HUES6 (cell line): ENCODE measurements around the gene GALK1.
"Not testable (repeated sequence)": the region's sequence is repeated elsewhere in the genome, so short reads cannot be mapped to it uniquely, and the experiment has no call there.

Source experiments
- H3K27ac ChIP-seq: 2 replicates; pipeline ENCODE4 v1.7.0; 2013; ENCODE audit warnings: low read depth, mild to moderate bottlenecking, low read length, inconsistent platforms
- H3K27me3 ChIP-seq: 2 replicates; pipeline ENCODE4 v1.6.1; 2013; ENCODE audit warnings: low read length; ENCODE audit not compliant: control insufficient read depth, insufficient read depth
- H3K36me3 ChIP-seq: 2 replicates; pipeline ENCODE4 v1.6.1; 2013; ENCODE audit warnings: low read length; ENCODE audit not compliant: control insufficient read depth, insufficient read depth
- H3K4me1 ChIP-seq: 2 replicates; pipeline ENCODE4 v1.6.1; 2013; ENCODE audit warnings: low read length; ENCODE audit not compliant: control insufficient read depth, insufficient read depth
- H3K4me3 ChIP-seq: 2 replicates; pipeline ENCODE4 v1.5.1; 2013; ENCODE audit warnings: low read depth, low read length
- H3K9ac ChIP-seq: one replicate; pipeline ENCODE4 v1.6.1; 2013; ENCODE audit warnings: mild to moderate bottlenecking, low read length
- H3K9me3 ChIP-seq: 2 replicates; pipeline ENCODE4 v1.6.1; 2013; ENCODE audit warnings: low read depth, low read length; ENCODE audit not compliant: control insufficient read depth, insufficient read depth

GALK1 gene

DNA sequence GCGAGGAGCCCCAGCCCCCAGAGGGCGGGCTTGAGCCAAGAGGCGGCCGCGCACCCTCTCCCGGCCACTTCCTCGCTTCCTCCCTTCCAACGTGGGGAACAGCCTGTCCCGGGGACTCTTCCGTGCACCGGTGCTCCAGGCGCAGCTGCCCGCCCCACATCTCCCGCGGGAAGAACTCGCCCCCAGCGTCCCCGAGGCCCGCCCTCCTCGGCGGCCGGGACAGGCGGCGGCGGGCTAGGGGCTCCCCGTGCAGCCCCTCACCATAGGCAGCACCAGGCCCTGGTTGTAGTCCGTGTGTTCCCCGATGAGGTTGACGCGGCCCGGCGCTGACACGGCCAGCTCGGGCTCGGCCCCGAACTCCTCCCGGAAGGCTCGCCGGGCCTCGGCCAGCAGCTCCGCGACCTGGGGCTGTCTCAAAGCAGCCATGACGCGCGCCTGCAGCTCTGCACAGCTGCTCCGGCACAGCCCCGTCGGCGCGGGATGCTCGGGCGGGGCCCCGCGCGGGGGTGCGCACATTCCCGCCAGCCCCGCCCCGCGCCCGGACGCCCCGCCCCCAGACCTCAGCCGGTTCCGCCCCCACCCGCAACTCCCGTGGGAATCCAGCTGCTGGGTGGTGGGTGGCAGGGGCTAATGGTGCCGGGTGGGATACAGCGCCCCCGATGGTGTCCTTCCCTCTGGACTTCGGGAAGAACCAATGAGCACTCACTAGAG is at the start of gene GALK1:
Gene GALK1, minus strand, starts transcription at position 482 of the 711 bp plus-strand sequence. Its CDS starts 56 bp downstream, at position 426.
- Histone ChIP-seq H3K27me3 (no peaks in the 10 kb centered on the region), H3K27ac (0 out of 2 replicates have a peak within 1 kb of the TSS, but pooled peaks have one; percentile 34), H3K9me3 (no peaks in the 10 kb centered on the region), H3K9ac (peak within 1 kb of the TSS; percentile 50), H3K36me3 (no peaks in the 10 kb centered on the region), H3K4me3 (peak within 1 kb of the TSS; percentile 72), H3K4me1 (peaks cover 9% of the 10 kb centered on the region)

DNA sequence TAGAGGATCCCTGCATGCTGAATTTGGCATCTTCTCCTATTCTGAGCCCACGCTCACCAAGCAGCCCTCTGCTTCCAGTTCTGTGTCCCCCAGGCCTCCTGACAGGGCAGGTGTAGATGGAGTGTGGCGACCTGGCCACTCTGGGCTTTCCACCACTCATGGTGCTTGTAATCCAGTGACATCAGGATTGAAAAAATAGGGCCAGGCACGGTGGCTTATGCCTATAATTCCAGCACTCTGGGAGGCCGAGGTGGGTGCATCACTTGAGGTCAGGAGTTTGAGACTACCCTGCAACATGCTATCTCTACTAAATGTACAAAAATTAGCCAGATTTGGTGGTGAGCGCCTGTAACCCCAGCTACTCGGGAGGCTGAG is 49.0 kb upstream of the GALK1 start:
- peaks cover 94% of the 10 kb centered on the region for H3K36me3 ChIP-seq
- no peak overlapping the region for H3K4me3 ChIP-seq
- H3K9ac ChIP-seq, result no peak overlapping the region

DNA sequence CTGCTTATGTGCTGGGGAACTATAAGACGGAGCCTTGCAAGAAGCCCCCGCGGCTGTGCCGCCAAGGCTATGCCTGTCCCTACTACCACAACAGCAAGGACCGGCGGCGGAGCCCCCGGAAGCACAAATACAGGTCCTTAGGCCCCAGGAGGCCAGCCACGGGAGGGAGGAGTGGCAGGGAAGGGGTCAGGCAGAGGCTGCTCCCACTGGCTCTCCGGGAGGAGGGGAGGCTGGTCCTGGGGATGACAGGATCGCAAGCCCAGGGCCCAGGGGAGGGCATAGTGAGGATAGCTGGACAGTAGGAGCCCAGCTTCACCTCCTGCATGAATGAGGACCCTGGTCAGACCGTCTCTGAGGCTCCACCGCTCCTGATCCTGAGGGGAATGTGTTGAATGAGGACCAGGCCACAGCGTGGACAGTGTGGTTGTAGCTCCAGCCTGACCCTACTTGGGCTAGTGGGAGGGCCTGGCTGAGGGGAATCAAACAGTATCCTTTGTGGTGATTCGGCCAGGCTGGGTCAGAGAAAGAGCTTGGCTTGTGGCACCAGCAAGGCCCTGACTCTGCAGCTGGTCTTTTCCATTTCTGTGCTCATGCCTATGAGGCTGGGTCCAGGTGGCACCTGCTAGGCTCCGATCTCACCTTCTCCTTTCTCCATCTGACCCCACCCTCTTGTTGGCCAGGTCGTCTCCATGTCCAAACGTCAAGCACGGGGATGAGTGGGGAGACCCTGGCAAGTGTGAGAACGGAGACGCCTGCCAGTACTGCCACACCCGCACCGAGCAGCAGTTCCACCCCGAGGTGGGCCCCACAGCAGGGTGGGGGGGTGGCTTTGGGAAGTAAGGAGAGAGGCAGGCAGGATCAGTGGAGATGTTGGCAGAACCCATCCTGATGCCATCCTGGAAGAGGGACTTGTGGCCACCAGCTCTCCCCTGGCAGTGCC is 48.4 kb upstream of the GALK1 start:
- Histone ChIP-seq H3K27me3 (no peaks in the 10 kb centered on the region), H3K9me3 (no peaks in the 10 kb centered on the region), H3K36me3 (peaks cover 90% of the 10 kb centered on the region), H3K4me3 (no peak overlapping the region), H3K4me1 (peaks cover 4% of the 10 kb centered on the region; the same call in 1 of the 2 replicates), H3K27ac (no peak overlapping the region), H3K9ac (no peak overlapping the region)

More for the DNA sequence above, 49.0 kb upstream of the GALK1 start:
- Histone ChIP-seq H3K27ac (no peak overlapping the region), H3K27me3 (no peaks in the 10 kb centered on the region), H3K4me1 (no peaks in the 10 kb centered on the region), H3K9me3 (no peaks in the 10 kb centered on the region)

DNA sequence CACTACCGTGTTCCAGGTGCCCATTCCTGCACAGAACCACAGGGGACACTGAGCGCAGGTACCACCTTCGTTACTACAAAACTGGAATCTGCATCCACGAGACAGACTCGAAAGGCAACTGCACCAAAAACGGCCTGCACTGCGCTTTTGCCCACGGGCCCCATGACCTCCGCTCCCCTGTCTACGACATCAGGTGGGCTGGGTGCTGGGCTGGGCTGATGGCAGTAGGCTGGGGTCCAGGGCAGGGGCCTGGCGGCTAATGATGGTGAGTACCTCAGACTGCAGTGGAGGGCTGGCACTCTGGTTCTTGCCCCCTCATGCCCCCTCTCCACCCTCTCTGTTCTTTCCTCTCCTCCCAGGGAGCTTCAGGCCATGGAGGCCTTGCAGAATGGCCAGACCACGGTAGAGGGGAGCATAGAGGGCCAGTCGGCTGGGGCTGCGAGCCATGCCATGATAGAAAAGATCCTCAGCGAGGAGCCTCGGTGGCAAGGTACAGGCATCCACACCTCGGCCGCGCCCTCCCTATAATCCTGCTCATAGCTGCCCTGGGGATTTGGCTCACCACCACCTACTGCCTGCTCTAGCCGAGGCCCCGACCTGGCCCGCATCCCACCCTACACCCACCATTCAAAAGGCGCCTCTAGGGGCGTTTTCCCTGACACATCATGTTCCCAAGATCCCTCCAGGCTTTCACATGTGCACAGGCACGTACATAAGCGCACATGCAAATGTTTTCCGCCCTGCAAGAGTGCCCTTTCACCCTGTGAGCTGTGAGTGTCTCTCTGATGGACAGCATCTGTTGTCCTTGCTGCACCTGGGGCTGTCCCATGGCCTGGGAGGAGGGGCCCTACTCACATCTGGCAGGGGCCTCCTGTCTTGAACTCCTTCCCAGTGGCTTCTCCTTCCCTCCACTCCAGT is 47.4 kb upstream of the GALK1 start:
- H3K4me3 ChIP-seq, result no peak overlapping the region
- no peak overlapping the region for H3K27ac ChIP-seq
- no peaks in the 10 kb centered on the region for H3K27me3 ChIP-seq
- H3K9ac ChIP-seq, result no peak overlapping the region
- H3K4me1 ChIP-seq, result peaks cover 7% of the 10 kb centered on the region; the same call in 1 of the 2 replicates
- H3K36me3 ChIP-seq, result peaks cover 84% of the 10 kb centered on the region
- no peaks in the 10 kb centered on the region for H3K9me3 ChIP-seq

- H3K4me3 ChIP-seq, result no peak overlapping the region
Measured at GRCh38 chr17:75811174-75811573, 46.2 kb upstream of the GALK1 start.

GRCh38 chr17:75810756-75811155 is 45.8 kb upstream of the GALK1 start:
- not testable (repeated sequence) for H3K4me3 ChIP-seq, H3K27ac ChIP-seq, H3K27me3 ChIP-seq, H3K4me1 ChIP-seq, H3K9me3 ChIP-seq, H3K9ac ChIP-seq
- peaks cover 68% of the 10 kb centered on the region for H3K36me3 ChIP-seq

More at GRCh38 chr17:75811174-75811573, 46.2 kb upstream of the GALK1 start:
- Histone ChIP-seq H3K27me3 (no peaks in the 10 kb centered on the region), H3K4me1 (peaks cover 7% of the 10 kb centered on the region; the same call in 1 of the 2 replicates), H3K27ac (no peak overlapping the region), H3K9me3 (no peaks in the 10 kb centered on the region), H3K9ac (no peak overlapping the region), H3K36me3 (peaks cover 72% of the 10 kb centered on the region)

DNA sequence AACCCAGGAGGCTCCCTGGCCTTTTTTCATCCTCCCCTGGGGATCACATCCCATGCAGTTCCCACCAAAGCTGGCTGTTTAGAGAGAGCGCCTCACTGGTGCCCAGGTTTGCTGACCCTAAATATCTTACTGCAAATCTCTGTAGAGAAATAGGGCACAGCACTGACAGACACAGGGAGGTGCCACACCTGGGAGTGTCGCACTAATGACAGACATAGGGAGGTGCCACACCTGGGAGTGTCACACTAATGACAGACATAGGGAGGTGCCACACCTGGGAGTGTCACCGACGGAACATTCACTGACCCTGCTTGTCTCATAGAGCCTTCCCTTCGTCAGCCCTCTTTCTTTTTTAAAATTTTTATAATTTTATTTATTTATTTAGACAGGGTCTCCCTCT is 45.2 kb upstream of the GALK1 start:
- Histone ChIP-seq H3K4me1 (peaks cover 7% of the 10 kb centered on the region; the same call in 1 of the 2 replicates), H3K27ac (no peak overlapping the region), H3K36me3 (peaks cover 64% of the 10 kb centered on the region), H3K9me3 (no peaks in the 10 kb centered on the region), H3K9ac (no peak overlapping the region), H3K27me3 (no peaks in the 10 kb centered on the region), H3K4me3 (no peak overlapping the region)

- H3K4me1 ChIP-seq, result peaks cover 7% of the 10 kb centered on the region; the same call in 1 of the 2 replicates
- H3K9ac ChIP-seq, result no peak overlapping the region
- H3K4me3 ChIP-seq, result no peak overlapping the region
- H3K9me3 ChIP-seq, result no peaks in the 10 kb centered on the region
- no peaks in the 10 kb centered on the region for H3K27me3 ChIP-seq
- H3K36me3 ChIP-seq, result peaks cover 59% of the 10 kb centered on the region
- no peak overlapping the region for H3K27ac ChIP-seq
Measured at GRCh38 chr17:75809631-75810111, 44.7 kb upstream of the GALK1 start.

DNA sequence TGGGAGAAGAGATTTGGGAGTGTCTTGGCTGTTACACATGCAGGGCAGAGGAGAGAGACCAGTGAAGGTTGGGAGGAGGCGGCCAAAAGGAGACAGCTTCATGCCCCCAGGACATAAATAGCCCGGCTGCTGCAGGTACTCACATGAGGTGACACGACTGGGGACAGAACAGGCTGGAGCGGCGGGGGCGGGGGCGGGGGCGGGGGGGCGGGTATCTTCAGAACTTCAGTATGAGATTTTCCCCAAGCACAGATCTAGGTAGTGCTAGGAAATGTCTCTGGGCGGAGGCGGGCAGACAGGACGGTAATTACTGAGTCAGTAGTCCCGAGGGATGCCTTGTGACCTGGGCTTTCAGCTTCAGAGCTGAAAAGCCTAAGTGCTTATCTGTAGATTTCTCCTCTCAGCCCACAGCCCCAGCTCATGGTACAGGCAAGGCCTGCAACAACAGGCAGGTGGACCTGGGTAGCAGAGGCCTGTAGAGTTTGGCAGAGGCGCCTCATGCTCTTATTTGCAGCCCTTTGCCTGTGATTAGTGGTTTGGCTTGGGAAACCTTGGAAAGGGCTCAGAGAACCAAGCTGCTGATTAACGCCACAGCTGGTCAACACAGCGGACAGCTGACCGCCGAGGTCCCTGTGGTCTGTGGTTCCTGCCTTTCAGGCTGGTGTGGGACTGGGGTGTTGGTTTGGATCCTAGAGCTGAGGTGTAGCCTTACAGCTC is 44.1 kb upstream of the GALK1 start:
- H3K27me3 ChIP-seq, result no peaks in the 10 kb centered on the region
- no peak overlapping the region for H3K9ac ChIP-seq
- H3K36me3 ChIP-seq, result peaks cover 54% of the 10 kb centered on the region
- H3K9me3 ChIP-seq, result no peaks in the 10 kb centered on the region
- no peak overlapping the region for H3K4me3 ChIP-seq
- H3K4me1 ChIP-seq, result peaks cover 7% of the 10 kb centered on the region; the same call in 1 of the 2 replicates
- no peak overlapping the region for H3K27ac ChIP-seq

DNA sequence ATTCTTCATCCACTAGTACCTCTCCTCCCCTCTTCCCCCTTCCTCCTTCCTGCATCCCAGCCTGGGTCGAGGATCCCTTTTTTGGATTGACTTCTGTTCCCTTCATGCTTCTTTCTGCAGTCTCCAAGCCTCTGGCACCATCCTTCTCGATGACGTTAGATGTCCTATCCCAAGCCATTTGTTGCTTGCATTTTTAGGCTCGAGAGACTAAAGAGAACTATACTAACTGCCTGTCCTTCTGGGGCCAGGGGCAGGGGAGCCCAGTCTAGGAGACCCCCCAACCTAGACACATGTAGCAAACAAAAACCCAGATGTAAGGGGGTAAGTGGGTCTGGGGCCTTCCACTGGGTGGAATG is 43.5 kb upstream of the GALK1 start:
- no peaks in the 10 kb centered on the region for H3K9me3 ChIP-seq
- peaks cover 7% of the 10 kb centered on the region; the same call in 1 of the 2 replicates for H3K4me1 ChIP-seq
- H3K4me3 ChIP-seq, result no peak overlapping the region
- H3K27me3 ChIP-seq, result no peaks in the 10 kb centered on the region
- peaks cover 49% of the 10 kb centered on the region for H3K36me3 ChIP-seq
- H3K27ac ChIP-seq, result peak overlapping the region; percentile 41; the same call in 1 of the 2 replicates
- H3K9ac ChIP-seq, result no peak overlapping the region
